Measurements from ENCODE around the gene DNAH17. TPM values are rescaled to one million over a fixed set of nuclear protein-coding genes. Genes with fewer than 3 reads are reported as not detected.

The DNAH17 gene
- total and polyA plus RNA-seq, 2 of the 13 experiments (the other 11 are each of a cell fraction or from before 2014, with no cell fraction given) = 0.86 to 1.6 TPM

DNA sequence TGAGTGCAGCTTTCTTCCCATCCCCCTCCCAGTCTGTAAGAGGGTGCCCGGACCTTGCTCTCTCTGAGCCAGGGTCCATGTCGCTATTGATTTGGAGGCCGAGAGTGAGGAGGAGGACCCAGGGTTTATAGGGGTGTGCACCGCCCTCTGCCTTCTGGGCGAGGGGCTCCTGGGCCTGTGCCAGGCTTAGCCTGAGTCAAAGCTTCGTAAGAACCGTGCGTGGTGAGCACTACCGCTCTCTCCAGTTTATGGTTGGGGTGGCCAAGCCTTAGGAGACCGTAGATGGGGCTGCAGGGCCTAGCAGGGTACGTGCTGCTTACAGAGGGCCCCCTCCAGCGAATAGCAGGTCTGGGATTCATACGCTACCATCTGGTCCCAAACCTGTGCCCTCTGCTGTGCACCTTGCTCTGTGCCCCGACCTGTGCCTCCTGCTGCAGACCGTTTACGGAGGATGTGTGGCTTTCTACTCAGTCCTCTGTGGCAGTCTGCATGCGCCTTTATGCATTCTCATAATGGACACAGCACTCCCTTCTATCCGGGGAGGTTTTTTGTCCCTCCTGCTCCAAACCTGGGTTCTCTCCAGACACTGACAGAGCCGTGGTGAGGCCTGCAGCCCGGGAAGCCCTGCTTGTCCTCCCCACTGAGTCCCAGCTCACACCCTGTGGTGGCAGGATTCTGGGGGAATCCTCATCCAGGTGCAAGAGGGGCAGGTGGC is 144.0 kb downstream of the DNAH17 start (continued):
- TF ChIP-seq ZNF136 (CRISPR knock-in tag; IDR thresholded peaks at IDR 0.05; ENCODE audit: low read depth) (no peak), HCFC1 (IDR thresholded peaks at IDR 0.05; ENCODE audit: low read depth, low read length) (no peak), SMAD1 (CRISPR knock-in tag; IDR thresholded peaks at IDR 0.05; ENCODE audit: borderline replicate concordance, low read depth) (peak; percentile 46; the same call in 1 of the 2 replicates), ADNP (CRISPR knock-in tag; IDR thresholded peaks at IDR 0.05) (no peak), ZNF180 (CRISPR knock-in tag; IDR thresholded peaks at IDR 0.05; ENCODE audit: borderline replicate concordance, low read depth) (no peak), AGO1 (IDR thresholded peaks at IDR 0.05; ENCODE audit: low read depth, low read length, poor library complexity, severe bottlenecking) (no peak), ZFY (CRISPR knock-in tag; IDR thresholded peaks at IDR 0.05) (no peak; the same call in 1 of the 2 replicates), SYNCRIP (IDR thresholded peaks at IDR 0.05; ENCODE audit: insufficient read depth, low read depth, low read length) (no peak), FOXJ3 (CRISPR knock-in tag; IDR thresholded peaks at IDR 0.05; ENCODE audit: borderline replicate concordance) (no peak), FOXA3 (CRISPR knock-in tag; IDR thresholded peaks at IDR 0.05) (no peak), LCORL (IDR thresholded peaks at IDR 0.05) (no peak), LCORL (CRISPR knock-in tag; IDR thresholded peaks at IDR 0.05) (peak; percentile 54; the same call in 1 of the 2 replicates), KMT2A (CRISPR knock-in tag; IDR thresholded peaks at IDR 0.05) (no peak), ZZZ3 (CRISPR knock-in tag; IDR thresholded peaks at IDR 0.05; ENCODE audit: borderline replicate concordance) (no peak), ZNF234 (CRISPR knock-in tag; conservative IDR thresholded peaks at IDR 0.05) (no peak), TEAD2 (CRISPR knock-in tag; IDR thresholded peaks at IDR 0.05) (no peak), ISX (CRISPR knock-in tag; conservative IDR thresholded peaks at IDR 0.05) (no peak), IKZF1 (IDR thresholded peaks at IDR 0.05) (no peak), NONO (IDR thresholded peaks at IDR 0.05) (no peak), NONO (CRISPR knock-in tag; conservative IDR thresholded peaks at IDR 0.05) (peak; percentile 77)
- TF ChIP-seq, protein P1, sequence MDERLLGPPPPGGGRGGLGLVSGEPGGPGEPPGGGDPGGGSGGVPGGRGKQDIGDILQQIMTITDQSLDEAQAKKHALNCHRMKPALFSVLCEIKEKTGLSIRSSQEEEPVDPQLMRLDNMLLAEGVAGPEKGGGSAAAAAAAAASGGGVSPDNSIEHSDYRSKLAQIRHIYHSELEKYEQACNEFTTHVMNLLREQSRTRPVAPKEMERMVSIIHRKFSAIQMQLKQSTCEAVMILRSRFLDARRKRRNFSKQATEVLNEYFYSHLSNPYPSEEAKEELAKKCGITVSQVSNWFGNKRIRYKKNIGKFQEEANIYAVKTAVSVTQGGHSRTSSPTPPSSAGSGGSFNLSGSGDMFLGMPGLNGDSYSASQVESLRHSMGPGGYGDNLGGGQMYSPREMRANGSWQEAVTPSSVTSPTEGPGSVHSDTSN (CRISPR knock-in tag; IDR thresholded peaks at IDR 0.05) = no peak
- TF ChIP-seq, protein P2, sequence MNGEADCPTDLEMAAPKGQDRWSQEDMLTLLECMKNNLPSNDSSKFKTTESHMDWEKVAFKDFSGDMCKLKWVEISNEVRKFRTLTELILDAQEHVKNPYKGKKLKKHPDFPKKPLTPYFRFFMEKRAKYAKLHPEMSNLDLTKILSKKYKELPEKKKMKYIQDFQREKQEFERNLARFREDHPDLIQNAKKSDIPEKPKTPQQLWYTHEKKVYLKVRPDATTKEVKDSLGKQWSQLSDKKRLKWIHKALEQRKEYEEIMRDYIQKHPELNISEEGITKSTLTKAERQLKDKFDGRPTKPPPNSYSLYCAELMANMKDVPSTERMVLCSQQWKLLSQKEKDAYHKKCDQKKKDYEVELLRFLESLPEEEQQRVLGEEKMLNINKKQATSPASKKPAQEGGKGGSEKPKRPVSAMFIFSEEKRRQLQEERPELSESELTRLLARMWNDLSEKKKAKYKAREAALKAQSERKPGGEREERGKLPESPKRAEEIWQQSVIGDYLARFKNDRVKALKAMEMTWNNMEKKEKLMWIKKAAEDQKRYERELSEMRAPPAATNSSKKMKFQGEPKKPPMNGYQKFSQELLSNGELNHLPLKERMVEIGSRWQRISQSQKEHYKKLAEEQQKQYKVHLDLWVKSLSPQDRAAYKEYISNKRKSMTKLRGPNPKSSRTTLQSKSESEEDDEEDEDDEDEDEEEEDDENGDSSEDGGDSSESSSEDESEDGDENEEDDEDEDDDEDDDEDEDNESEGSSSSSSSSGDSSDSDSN (CRISPR knock-in tag; IDR thresholded peaks at IDR 0.05) = 0 out of 2 replicates have a peak, but pooled peaks have one; percentile 29
- TF ChIP-seq, protein P3, sequence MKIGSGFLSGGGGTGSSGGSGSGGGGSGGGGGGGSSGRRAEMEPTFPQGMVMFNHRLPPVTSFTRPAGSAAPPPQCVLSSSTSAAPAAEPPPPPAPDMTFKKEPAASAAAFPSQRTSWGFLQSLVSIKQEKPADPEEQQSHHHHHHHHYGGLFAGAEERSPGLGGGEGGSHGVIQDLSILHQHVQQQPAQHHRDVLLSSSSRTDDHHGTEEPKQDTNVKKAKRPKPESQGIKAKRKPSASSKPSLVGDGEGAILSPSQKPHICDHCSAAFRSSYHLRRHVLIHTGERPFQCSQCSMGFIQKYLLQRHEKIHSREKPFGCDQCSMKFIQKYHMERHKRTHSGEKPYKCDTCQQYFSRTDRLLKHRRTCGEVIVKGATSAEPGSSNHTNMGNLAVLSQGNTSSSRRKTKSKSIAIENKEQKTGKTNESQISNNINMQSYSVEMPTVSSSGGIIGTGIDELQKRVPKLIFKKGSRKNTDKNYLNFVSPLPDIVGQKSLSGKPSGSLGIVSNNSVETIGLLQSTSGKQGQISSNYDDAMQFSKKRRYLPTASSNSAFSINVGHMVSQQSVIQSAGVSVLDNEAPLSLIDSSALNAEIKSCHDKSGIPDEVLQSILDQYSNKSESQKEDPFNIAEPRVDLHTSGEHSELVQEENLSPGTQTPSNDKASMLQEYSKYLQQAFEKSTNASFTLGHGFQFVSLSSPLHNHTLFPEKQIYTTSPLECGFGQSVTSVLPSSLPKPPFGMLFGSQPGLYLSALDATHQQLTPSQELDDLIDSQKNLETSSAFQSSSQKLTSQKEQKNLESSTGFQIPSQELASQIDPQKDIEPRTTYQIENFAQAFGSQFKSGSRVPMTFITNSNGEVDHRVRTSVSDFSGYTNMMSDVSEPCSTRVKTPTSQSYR (CRISPR knock-in tag; IDR thresholded peaks at IDR 0.05; ENCODE audit: borderline replicate concordance) = peak; percentile 98

Data from HepG2 (cell line).